Stimulated activated CD4-positive, alpha-beta T cell treated with anti-CD3 and anti-CD28 coated beads, Interleukin-1b, Interleukin-23, amount 100 ng/mL, for 48 hours (primary cell): Measurements from ENCODE around the gene CYP2J2.
"Not testable (repeated sequence)": the region's sequence is repeated elsewhere in the genome, so short reads cannot be mapped to it uniquely, and the experiment has no call there.

Source experiments
- DNase-seq: peaks from one replicate; pipeline ENCODE4 v3.0.0-alpha.2; 2020

The CYP2J2 gene

GRCh38 chr1:59919746-59920145 is 6.8 kb downstream of the CYP2J2 start:
- no peak for DNase-seq

DNA sequence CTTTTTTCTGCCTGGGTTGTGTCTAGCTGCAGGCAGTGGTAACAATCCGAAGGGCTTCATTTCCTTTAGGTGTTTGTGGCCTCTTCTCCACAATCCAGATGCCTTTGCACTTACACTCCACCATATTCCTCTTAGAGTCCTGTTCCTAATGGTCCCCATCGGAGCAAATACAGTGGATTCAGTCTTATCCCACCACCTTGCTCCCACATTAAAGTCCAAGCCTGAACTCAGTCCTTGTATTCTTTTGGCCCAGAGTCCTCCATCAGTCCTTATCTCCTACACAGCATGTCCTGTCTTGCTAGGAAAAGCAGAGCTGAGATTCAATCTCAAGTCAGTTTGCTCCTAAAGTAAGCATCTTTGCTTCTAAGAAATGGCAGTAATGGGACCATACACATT is 8.8 kb downstream of the CYP2J2 start:
- no peak for DNase-seq

- no peak for DNase-seq
Measured at GRCh38 chr1:59917026-59917784, 9.4 kb downstream of the CYP2J2 start.

GRCh38 chr1:59915516-59915915 is 11.1 kb downstream of the CYP2J2 start:
- no peak for DNase-seq

DNA sequence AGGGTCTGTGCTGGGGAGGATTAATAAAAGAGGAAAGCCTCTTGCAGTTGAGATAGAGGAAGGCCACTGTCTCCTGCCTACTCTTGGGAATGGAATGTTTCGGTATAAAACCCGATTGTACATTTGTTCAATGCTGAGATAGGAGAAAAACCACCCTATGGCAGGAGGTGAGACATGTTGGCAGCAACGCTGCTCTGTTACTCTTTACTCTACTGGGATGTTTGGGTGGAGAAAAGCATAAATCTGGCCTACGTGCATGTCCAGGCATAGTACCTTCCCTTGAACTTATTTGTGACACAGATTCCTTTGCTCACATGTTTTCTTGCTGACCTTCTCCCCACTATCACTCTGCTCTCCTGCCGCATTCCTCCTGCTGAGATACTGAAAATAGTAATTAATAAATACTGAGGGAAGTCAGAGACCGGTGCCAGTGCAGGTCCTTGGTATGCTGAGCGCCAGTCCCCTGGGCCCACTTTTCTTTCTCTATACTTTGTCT is 11.7 kb downstream of the CYP2J2 start:
- DNase-seq: not testable (repeated sequence)

DNA sequence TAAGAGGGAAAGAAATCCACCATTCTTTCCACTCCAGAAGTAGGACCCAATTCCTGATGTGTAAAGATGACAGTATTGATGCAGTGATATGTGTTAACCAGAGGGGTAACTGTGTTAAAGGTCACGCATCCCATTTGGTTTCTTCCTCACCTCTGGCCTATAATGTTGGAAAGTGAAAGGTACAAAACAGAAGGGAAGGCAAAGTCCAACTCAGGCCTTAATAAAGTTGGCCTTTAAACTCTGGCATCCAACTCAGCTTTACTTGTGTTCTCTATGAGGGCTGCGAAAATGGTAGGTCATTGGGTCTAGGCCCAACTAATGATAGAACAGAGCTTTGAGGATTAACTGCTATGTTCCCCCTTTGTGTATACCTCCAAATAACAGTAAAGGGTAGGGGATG is 17.9 kb downstream of the CYP2J2 start:
- DNase-seq: no peak

DNA sequence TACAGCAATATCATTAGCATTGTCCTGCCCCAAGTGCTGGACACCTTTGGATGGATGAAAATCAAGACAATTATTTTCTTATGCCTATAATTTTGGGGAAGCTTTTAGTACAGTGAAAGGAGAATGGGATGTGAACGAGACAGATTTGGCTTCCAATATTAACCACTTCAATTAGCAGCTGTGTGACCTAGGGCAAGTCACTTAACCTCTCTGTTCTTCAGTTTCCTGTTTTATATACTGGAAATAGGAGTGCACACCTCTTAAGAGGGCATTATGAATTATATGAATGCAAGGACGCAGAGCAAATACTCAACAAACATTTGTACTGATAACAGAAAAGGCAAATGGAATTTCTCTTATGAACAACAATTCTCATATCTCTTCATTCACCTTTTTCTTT is 18.5 kb downstream of the CYP2J2 start:
- DNase-seq: no peak

GRCh38 chr1:59906931-59907330 is 19.6 kb downstream of the CYP2J2 start:
- no peak for DNase-seq

DNA sequence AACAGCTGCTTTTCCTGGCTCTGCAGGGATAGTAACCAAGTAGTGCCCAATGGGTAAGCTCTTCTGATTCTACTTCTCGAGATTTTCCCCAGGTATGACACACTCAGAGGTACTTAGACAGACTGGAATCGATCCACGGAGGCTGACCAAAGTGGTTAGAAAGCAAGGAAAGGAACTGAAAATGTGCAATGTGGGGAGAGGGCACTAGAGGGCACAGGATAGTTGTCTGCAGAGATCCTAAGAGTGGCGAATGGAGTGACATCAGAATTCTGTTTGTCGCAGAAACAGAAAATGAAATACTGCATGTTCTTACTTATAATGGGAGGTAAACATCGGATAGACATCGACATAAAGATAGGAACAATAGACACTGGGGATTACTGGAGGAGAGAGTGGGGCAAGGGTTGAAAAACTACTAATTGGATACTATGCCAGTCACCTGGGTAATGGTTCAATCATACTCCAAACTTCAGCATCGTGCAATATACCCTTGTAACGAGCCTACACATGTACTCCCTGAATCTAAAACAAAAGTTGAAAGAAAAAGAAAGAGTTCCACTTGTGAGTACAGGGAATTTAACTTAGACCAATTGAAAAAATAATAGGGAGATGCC is 23.3 kb downstream of the CYP2J2 start:
- no peak for DNase-seq

DNA sequence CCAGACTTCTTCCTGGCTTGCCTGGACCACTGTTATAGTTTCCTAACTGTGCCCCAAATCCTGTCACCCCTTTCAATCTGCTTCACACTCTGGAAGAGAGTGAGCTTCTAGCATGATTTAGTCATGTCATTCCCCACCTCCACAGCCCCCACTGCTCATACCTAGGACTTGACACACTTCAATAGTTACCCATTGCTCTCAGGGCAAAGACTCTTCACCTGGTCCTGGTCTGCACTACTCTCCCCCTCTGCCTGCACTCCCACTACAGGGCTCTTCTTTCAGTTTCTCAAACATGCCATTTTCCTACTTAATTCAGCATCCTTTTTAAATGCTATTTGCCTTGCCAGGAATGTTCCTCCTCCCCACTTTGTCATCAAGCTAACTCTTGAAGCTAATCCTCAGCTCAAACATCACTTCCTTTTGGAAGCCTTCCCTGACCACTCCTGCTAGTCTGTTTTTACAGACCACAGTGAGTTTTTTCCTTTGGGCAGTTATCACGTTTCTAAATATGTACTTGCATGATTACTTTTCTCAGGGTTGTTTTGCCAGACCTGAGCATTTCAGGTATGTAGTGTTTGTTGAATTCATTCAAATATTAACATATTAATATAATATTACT is 24.7 kb downstream of the CYP2J2 start:
- no peak for DNase-seq

- DNase-seq: no peak
Measured at GRCh38 chr1:59900640-59901039, 25.9 kb downstream of the CYP2J2 start.

DNA sequence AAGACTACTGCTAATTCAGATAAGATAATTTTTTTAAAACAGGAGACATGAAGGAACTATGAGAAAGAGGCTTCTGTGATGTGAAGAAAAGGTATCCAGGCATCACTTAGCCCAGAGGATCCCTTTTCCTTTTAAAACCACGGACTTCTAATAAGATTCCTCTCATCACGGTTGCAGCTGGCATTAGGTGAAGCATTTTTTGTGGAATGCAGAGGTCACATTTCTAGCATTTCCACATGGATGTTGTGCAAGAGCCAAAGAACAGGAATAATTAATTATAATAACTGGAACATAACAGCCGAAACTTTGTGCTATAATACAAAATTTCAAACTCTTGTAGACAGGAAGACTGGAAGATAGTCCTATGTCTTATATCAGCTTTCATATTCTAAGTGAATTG is 27.6 kb downstream of the CYP2J2 start:
- DNase-seq: no peak

DNA sequence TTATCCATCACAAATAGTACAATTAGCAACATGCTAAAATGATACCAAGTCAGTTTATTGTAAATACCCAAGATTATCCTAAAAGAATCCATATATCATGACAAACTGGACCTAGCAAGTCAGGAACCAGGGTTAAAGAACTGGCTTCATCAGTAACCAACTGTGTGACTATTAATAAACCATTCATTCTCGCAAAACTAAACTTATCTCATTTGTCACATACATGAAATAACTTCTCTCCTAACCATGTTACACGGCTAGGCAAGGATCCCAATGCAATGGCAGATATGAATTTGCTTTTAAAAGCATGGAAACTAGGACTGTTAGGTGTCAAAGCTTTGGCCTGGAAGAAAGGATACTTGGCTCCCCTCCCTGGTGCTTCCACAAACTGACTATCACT is 29.4 kb downstream of the CYP2J2 start:
- no peak for DNase-seq

GRCh38 chr1:59892841-59893811 is 33.4 kb downstream of the CYP2J2 start:
- no peak for DNase-seq

DNA sequence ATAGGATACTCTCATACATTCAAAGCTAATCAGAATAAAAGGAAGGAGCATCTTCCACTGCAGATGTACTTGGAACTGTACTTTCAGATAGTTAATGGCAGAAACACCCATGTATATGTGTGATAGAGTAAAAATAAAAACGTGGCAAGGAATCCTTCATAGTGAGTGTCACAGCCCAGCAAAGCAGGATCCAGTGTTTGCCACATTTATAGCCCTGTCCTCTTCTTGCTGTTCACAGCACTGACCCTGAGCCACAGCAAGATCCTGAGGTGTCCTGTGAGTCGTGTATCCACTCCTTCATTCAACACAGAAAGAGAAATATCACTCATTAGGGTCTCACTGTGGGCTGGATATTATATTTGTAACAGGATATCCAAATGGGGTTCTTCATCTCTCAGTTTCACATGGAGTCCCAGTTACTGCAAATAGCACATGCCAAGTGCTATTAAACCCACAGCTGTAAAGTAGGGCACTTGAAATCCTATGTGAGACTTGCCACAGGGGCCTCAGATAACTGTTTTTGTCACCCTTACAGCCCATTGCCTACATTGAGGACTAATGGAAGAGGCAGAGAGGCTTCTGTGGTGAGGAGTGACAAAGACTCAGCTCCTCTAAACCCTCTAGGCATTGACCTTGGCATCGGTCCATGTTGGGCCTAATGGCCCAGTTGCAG is 41.3 kb downstream of the CYP2J2 start:
- no peak for DNase-seq

DNA sequence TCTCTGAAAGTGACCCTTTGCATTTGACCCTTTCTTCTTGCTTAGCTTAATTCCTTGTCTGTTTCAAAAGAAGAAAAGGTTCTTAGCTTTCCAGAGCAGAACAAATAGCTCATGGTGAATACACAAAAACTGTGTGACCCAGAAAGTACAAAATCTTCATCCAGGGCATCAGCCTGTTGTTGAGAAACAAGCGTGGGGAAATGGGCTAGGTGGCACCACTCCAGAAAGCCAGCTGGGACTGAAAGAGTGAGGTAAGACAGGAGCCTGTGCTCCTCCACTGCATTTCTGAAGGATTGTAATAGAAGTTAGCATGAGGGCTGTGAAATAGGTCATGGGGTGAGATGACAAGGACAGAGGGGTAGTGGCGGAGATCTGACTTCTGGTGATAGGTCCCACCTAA is 45.8 kb downstream of the CYP2J2 start:
- no peak for DNase-seq

- no peak for DNase-seq
Measured at GRCh38 chr1:59879996-59880505, 46.5 kb downstream of the CYP2J2 start.

DNA sequence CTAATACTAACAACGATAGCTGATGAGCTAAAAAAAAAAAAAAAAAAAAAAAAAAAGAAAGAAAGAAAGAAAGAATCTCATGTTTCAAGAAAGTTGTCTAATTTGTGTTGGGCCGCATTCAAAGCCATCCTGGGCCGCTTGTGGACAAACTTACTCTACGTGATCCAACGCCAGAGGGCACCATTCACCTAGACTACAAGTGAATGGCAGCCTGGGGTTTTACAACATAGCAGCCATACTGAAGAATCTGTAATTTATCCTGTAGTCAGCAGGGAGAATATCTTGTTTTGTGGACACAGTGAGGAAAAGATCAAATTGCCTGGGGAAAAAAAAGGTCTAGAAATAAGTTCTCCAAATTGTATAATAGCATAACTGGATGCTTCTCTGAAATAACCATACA is 47.0 kb downstream of the CYP2J2 start:
- peak; percentile 34 for DNase-seq

- DNase-seq: no peak
Measured at GRCh38 chr1:59878370-59878769, 48.2 kb downstream of the CYP2J2 start.

DNA sequence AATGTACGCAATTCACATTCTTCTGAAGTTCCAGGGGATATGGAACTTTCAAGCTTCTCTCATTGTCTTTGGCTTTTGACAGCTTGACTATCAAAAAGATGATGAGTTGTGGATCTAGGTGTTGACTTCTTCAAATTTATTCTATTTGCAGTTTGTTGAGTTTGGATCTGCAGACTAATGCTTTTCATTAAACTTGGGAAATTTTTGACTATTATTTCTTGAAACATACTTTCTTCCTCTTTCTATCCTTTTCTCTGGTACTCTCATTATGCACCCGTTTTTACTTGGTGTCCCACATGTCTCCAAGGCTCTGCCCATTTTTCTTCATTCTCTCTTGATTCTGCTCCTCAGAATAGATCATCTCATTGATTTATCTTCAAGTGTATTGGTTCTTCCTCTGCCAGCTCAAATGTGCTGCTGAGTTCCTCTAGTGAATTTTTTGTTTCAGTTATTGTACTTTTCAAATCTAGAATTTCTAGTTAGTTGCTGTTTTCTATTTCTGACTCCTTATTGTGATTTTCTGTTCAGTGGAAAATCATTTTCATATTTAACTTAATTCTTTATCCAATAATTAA is 49.4 kb downstream of the CYP2J2 start:
- no peak for DNase-seq

DNA sequence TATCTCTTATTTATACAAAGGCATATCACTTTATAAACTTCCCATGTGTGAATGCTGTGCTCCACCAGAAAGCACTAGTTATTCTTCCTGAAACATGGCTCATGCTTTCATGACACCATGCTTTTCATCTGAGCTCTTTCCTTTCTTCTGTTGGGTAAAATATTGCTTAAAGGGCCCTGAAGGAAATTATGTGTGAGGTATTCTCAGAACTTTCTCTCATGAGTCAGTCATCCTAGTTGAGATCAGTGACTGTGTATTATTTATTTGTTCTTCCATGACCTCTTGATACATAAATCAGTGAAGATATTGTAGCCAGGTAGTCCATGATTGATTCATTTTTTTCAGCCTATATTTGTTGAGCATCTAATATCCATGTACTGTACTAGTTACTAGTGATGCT is 54.8 kb downstream of the CYP2J2 start:
- DNase-seq: no peak

- DNase-seq: no peak
Measured at GRCh38 chr1:59866462-59866861, 60.1 kb downstream of the CYP2J2 start.
